Stimulated activated CD8-positive, alpha-beta memory T cell treated with anti-CD3 and anti-CD28 coated beads, Interleukin-2, amount 100 ng/mL, for 48 hours (primary cell): ENCODE measurements around the gene SLC12A7.
A peak's percentile ranks its signal among the peaks of the same experiment; 100 is the strongest.
"Not testable (repeated sequence)": the region's sequence is repeated elsewhere in the genome, so short reads cannot be mapped to it uniquely, and the experiment has no call there.

Source experiments
- DNase-seq, 2 donors: peaks; one replicate each; pipeline ENCODE4 v3.0.0-alpha.2; 2020; ENCODE audit warnings: low read depth in 2 of 2

The SLC12A7 gene

DNA sequence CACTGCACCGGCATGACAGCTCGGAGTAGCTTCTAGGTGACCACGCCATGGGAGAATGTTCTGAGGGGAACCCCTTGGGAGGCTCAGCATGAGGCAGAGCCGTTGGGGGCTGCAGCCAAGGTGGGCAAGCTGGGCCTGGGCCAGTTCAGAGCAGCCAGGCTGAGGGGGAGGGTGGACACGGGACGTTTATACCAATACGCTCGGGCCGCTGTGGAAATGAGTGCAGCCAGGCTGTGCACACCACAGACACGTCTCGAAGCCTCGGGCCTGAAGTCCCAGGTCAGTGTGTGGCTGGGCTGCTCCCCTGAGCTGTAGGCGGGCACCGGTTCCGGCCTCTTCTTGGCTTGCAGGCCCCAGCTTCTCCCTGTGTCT is 28.9 kb upstream of the SLC12A7 start:
- DNase-seq = no peak

DNA sequence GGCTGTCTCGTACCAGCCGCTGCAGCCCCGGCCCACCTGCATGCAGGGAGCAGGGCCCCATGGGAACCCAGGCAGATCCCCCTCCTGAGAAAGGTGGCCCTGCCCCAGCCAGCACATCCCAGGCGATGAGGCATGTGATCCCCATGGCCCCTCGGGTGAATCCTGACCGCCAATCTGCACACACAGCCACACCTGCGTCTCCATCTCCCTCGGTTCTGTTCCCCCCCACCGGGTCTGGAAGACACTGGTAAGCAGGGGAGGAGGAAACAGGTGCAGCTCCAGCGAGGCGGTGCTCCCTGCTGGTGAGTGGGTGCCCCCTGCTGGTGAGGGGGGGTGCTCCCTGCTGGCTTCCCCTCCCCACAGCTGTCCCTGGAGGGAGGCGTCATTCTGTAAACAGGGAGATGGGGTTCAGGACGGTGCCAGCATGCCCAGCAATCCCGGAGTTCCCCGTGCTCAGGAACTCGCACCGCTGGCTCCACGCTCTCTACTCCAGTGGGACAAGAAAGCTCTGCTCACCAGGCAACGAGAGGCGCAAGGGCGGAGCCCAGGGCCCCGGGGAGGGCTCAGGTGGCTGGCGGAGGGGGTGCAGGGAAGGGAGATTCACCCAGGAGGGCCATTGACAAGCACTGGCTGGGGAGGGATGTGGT is 28.4 kb upstream of the SLC12A7 start:
- DNase-seq = peak; percentile 59 to 71

DNA sequence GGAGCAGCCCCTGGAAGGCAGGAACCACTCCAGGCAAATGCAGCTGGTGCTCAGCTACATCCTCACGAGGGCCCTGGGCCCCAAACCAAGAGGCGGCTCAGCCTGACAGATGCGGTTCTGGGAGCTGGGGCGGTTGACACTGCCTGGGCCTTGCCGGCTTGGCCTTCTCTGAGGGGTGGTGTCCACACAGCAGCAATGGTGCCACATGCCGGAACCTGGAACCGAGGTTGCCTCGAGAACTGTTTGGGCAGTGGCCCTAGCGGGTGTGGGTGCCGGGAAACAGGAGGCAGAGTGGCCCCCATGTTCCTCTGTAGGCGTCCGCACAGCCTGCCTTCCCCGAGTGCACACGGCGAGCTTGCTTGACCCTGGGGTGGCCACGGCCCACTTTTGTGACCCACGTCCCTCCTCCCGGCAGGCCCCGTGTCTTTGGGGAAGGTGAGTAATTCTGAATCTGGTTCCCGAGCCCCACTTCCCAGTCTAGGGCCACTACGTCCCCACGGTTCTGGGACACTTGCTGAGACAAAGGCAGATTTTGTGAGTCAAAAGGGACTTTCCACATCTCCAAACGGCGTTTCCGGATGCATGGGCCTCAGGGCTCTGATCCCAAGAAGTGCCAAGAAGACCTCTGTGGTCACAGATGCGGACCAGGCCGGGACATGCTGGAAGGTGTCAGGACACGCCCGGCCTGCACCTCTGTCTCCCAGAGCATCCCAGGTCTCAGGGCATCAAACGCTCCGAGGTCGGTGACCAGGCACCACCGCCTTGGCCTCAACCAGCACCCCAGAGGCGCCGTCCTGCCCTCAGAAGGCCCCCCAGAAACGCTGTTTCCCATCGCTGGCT is 27.7 kb upstream of the SLC12A7 start:
- no peak for DNase-seq

DNA sequence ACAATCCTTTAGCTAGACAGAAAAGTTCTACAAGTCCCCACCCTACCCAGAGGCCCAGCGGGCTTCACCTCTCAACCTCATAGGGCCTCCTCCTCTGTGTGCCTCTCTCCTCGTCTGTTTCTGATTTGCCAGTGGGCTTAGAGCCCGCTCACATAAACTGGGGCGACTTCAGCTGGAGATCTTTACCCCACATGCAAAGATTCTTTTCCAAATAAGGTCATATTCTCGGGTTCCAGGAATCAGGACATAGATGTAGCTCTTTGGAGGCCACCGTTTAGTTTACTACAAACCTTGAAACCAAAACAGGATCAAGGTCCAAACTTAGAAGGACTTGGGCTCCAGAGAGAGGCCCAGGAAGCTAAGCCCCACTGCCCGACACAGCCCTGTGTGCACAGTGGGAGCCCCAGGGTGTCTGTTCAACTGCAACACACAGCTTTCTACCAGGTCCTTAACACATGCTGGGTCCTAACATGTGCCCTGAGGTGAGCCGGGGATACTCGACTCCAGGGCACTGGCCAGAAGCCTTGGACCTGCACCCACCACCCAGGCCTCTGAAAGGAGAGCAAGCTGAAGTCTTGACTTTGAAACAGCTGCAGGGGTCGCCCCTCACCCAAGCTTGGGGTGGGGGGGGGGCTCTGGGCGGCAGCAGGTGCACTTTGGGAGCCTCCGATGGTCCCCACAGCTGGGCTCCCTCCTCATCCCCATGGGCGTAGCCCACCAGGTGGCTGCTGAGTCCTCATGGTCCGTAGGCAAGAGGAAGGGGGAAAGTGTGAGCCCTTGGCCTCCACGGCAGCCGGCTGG is 26.8 kb upstream of the SLC12A7 start:
- no peak for DNase-seq

DNA sequence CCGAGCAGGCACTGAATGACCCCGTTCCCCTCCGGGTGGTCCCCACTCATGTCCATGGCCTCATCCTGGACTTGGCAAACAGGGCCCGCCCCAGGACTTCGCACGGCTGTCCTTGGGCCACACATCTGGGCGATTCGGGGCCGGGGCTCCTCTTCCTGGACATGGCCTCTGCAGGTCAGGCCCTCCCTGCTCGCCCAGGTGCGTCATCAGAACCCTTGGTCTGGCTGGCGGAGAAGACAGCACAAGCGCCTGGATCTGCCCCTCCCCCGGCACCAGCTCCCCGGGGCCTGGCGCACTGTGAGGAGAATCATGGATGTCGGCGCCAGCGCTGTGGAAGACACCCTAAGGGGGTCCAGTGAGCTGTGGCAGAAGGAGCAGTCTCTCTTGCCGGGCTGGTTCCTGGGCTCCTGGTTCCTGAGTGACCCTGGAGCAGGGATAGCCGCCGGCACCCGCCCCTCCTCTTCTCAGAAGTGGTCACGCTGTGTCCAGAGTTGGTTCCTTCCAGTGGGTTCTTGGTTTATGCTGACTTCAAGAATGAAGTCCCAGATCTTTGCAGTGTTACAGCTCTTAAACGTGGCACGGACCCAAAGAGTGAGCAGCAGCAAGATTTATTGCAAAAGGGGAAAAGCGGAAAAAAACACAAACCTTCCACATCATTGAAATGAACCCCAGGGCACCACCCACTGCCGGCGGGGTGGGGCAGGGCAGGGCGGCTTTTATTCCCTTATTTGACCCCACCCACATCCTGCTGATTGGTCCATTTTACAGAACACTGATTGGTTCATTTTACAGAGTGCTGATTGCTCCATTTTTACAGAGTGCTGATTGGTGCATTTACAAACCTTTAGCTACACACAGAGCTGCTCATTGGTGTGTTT is 25.9 kb upstream of the SLC12A7 start:
- DNase-seq = no peak

DNA sequence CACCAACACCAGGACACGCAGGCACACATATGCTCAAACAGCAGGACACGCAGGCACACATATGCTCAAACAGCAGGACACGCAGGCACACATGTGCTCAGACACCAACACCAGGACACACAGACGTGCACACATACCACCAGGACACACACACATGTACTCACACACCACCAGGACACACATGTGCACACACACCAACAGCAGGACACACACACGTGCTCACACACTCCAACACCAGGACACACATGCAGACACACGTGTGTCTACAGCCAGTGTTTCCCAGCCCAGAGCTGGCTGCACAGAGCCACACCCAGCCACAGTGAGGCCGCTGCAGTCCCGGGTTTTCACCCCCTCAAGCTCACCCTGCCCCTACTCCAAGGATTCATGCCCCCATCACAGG is 25.0 kb upstream of the SLC12A7 start:
- no peak for DNase-seq

DNA sequence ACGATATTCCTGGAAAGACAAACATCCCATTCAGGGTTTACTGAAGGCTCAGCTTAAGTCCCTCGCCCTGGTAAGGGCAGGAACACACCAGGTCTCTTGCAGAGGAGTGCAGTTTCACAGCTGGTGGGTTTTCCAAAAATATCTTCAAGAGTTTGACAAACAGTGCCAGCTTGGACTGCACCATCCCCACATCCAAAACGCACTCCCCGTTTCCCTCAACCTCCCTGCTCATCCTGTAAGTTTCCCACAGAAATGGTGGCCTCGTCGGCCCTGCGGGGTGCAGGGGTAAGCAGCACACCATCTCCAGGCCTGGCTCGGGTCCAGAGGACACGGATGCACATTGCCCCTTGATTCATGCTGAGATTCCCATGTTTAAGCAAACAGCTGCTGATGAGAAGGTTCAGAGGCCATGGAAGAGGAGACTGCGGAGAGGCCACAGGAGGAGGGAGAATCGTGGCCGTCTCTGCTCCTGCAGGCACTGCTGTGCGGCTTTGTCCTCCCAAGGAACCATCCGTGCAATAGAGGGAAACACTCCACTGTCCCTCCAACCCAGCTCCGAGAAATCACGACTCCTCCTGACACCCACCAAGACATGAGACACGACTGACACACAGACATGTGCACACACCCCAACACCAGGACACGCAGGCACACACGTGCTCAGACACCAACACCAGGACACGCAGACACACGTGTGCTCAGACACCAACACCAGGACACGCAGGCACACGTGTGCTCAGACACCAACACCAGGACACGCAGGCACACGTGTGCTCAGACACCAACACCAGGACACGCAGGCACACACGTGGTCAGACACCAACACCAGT is 24.0 kb upstream of the SLC12A7 start:
- DNase-seq = no peak

DNA sequence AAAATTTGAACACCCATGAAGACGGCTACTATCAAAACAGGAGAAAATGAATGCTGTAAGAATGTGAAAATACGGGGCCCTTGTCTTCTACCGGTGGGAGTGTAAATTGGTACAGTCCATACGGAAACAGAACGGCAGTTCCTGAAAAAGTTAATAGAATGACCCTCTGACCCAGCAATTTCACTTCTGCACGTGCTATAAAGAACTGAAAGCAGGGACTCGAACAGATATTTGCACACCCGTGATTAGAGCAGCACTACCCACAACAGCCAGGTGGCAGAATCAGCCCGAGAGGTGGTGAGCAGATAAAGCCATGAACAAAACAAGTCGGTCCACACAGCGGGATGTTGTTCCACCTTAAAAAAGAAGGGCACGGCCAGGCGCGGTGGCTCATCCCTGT is 22.6 kb upstream of the SLC12A7 start:
- DNase-seq = no peak

DNA sequence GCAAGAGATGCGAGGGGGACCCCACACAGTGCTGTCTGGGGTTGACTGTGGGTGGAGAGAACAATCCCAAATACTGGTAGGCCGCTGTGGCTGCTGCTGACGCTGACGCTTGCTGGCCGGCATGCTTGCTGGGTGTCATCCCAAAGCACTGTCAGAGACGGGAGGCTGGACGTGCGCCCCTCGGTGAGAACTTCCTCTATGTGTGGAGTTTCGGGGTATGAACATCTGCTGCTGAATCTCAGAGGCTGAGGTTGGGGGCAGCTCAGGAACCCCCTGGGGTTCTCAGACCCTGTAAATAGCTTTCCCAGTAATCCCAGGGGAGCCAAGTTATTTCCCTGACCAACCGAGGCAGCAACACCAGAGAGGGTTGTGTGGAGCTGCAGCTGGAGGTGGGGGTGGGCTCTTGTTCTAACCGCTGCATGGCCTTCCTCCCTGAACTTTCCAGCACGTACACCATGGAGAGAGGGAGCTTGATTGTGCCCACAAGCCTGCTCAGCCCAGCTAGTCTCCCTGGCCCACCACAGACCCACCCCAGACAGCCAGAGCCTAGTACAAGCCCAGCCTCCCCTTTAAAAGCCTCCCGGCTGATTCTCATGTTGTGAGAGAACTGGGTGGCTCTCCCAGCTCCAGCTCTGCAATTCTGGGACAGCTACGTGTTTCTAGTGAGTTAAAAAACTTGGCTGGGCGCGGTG is 21.8 kb upstream of the SLC12A7 start:
- DNase-seq = no peak

DNA sequence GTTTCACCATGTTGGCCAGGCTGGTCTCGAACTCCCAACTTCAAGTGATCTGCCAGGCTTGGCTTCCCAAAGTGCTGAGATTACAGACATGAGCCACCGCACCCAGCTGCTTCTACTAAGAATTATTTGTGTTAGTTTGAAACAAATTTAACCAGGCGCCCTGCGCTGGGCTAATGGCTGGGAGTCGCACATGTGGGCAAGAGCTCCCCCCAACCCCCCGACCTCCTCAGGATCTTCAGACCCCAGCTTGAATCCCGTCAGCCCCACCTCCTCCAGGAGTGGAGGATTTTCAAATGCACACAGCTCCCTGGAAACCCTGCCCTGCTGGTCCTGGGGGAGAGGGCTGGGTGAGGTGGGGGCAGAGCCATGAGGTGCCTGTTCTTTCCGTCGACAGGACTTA is 21.2 kb upstream of the SLC12A7 start:
- no peak for DNase-seq

DNA sequence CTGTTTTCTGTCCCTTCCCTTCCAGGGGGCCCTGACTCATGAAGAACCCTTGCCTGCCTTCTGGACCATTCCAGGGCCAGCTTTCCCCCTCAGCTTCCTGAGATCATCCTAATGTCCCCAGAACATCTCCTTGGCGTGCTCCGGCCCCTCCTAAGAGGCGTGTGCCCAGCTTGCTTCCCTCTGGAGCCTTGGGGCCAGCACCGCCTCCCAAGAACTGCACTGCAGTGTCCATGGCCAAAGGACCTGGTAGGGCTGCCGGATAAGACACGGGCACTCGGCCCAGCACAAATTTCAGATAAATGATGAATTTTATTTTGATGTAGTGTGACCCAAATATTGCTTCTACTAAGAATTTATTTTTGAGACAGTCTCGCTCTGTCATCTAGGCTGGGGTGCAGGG is 20.7 kb upstream of the SLC12A7 start:
- DNase-seq = no peak

DNA sequence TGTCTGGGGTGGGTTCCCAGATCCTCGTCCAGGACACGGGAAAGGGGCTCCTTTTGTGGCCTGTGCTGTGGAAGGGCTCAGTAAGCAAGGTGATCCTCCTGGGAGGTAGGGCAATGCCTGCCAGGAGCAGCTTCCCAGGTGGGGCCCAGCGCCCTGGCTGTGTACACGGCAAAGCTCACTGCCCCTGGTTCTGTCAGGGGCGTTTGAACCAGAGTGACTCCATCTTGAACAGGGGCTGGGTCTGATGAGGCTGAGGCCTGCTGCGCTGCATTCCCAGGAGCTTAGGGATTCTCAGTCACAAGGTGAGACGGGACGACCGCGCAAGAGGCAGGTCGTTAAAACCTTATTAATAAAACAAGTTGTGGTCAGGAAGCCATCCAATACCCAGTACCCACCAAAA is 19.9 kb upstream of the SLC12A7 start:
- no peak for DNase-seq

DNA sequence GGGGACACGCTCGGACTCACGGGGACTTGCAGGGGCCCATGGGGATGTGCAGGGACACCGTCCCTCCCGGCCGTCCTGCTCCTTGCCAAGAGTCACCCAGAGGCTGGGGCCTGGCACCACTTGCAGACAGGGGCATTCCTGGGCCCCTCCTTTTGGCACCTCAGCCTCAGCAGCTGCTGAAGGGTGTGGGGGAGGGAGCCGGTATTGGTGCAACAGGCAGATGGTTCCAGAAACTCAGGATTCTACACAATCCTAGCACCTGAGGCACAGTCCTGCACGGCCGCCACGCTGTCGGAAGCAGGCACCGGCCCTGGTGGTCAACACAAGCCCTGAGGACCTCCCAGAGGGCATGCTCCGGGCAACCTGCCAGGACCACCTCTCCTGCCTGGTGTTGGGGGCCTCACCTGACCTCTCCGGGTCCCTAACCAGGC is 19.3 kb upstream of the SLC12A7 start:
- DNase-seq = no peak

DNA sequence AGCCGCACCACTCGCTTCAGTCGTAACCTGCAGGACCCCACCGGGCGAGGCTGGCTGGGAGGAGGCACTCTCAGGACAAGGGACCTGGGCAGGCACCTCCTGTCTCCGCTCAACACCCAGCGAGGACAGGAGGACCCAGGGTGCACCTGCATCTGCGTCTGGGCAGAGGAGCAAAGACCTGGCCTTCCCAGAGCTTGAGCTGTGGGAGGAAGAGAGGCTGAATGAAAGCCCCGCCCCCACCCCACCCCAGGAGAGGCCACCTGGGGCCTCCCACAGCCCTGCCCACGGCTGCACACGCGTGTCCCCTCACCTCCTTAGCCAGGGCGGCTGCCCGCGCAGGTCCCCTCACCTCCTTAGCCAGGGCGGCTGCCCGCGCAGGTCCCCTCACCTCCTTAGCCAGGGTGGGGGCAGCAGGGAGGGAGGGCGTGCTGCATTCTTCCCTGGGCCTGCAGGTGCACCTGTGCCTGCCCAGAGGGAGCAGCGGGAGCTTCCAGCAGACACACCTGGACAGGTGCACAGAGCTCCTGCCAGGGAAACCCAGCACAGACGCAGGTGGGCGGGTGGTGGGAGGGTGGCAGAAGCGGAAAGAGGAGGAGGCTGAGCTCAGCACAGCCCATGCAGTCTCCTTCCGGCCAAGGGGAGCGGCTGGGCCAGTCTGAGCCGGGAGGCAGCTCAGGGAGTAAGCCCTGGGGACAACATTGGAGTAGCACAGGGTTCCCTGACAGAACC is 18.5 kb upstream of the SLC12A7 start:
- no peak for DNase-seq

DNA sequence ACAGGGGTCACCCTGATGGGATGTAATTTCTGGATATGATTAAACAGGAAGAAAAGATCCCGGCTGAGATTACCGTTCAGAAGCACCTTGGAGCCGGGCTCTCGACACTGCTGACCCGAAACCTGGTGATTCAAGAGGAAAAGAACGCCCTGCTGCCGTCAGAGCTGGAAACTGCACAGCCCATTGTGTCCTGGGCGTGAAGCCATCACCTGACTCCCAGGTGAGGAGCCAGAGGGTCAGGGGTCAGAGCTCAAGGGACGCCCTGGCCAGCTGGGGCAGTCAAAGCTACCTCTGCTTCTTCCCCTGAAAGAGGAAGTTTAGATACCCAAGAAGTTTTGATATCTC is 17.8 kb upstream of the SLC12A7 start:
- no peak for DNase-seq

DNA sequence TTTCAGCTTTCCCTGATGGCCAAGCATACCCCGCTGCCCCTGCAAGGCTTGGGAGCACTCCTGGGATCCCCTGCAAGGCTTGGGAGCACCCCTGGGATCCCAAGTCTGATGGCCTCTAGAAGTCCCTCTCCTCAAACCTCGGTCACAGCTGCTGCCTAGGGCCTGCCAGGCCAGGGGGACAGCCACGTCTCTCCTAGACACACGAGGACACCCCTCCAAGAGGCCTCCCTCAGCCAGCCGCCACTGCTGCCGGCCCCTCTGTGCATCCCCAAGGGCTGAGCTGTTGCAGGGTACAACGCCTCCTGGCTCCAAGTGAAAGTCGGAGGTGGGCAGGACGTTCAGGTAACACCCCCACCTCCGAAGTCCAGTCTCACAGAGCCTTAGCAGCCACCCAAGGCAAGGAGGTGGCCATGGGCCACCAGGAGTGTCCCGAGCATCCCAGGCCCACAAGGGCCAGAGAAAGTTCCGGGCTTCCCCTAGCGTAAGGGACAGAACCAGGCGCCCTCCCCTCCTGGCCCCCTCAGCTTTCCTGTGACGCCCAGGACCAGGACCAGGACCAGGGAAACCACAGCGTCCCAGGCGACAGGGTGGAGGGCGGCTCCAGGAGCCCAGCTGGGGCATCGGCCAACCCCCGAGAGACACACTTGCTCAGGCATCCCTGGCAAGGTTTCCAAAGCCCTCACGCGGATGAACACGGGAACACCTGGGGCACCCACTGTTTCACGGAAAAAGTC is 17.3 kb upstream of the SLC12A7 start:
- no peak for DNase-seq

DNA sequence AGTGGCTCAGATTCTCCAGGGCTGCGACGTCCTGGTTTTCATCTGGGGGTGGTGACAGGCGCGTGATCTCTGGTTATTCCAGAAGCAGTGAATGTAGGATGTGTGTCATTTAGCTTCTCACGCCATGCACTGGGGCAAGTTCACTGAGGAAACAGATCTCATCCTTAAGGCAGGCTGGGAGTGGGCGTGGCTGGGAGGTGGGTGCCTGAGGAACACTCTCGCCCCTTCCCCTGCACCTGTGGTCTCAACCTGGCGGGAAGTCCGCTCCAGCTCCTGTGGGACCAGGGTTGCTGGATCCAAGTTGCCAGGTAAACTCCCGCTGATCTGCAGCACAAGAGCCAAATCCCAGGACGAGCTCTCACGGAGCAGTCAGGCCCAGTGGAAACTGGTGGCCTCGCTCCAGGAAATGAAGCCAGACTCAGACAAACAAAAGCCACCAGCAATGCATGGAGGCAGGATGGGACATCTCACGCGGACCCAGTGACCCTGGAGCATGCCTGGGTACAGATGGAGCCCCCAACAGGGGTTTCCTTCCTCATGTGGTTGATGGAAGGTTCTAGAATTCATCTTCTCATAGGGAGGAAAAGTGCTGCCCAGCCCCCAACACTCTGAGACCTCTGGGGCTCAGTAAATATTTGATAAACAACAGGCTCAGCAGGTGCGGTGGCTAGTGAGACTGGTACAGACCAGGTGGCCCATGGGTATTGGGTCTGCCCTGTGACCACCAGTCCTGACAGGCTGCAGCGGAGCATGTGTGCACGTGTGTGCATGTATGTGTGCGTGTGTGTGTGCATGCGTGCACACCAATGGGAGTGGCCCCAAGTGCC is 16.3 kb upstream of the SLC12A7 start:
- no peak for DNase-seq

DNA sequence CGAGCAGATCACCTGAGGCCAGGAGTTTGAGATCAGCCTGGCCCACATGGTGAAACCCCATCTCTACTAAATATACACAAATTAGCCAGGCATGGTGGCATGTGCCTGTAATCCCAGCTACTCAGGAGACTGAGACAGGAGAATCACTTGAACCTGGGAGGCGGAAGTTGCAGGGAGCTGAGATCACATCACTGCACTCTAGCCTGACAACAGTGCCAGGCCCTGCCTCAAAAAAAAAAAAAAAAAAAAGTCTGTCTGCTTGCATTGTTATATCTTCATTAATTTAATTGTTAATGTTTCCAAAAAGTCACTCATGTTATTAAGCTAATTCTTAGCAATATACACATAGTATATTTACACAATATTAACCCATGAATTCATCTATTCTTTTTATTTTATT is 13.8 kb upstream of the SLC12A7 start:
- not testable (repeated sequence) for DNase-seq
